IPS DF 19.7 (cell line): ENCODE data around the gene NR6A1.
"Not testable (repeated sequence)": the region's sequence is repeated elsewhere in the genome, so short reads cannot be mapped to it uniquely, and the experiment has no call there.

ENCODE experiments used
- DNase-seq: peaks from one replicate; pipeline ENCODE4 v3.0.0-alpha.2; 2013; ENCODE audit warnings: low read depth, low spot score

NR6A1 gene

DNA sequence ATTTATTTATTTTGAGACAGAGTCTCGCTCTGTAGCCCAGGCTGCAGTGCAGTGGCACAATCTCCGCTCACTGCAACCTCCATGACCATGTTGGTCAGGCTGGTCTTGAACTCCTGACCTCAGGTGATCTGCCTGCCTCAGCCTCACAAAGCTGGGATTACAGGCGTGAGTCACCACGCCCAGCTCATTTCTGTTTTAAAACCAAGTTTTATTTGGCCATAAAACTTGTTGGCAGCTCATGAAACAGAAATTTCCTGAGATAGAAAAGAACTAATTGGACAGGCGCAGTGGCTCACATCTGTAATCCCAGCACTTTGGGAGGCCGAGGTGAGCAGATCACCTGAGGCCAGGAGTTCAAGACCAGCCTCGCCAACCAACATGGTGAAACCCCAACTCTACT lies 155.3 kb downstream of the NR6A1 start:
- DNase-seq = not testable (repeated sequence)

DNA sequence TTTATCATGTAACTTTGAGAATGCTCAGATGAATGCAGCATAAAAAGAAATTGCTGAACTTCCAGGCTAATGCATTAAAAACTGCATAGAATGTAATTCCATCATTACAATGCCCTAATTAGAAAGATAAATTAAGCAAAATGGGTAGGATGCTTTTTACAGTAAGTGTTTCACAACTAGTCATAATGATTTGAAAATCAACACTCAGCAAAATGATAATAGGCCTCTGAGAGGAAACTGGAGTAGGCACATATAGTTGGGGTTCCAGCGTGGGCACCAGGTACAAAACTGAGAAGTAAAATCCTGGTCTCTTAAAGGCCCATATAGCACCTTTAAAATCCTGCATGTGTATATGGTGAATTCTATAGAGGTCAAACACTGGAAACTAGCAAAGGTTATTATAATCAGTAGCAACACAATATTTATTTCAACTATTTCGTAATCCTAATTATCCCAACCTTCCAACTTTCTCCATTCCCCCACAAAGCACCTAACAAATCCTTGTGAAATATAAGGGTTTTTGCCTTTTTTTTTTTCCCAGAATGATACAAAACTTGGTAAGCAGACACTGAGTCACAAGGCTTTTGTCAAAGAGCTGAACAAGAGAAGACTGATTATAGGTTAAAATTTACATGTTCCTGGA lies 155.9 kb downstream of the NR6A1 start:
- no peak for DNase-seq

DNA sequence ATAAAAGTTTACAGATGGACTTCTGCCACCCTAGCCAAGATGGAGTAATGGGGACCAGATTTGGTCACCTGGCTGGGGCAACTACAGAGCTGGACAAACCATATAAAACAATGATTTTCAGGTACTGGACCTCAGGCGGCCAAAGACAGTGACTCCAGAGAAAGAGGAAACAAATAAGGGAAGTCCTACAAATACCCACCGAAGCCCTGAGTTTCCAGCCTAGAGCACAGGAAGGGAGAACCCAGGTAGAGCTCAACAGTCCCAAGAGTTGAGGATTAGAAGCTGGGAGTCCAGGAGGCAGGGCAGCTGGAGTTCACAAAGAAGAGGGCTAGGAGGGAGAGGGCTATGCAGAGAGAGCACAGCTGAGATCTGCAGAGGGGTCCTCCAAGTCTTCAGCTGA lies 157.3 kb downstream of the NR6A1 start:
- no peak for DNase-seq

DNA sequence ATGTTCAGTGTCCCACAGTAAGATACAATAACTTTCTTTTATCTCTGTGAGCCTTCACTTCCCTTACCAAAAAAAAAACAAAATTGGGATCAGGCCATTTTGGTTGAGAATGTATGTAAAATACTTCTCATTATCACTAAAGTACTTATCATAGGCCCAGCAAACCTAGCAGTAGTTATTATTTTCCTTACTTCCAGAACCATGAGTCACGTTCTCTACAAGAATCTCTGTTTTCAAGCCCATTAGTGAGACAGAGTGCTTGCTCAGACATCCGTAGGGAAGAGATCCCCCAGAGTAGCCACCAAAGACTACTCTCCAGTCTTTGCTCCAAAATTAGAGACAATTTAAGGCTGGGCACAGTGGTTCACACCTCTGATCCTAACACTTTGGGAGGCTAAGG lies 160.0 kb downstream of the NR6A1 start:
- DNase-seq = no peak

DNA sequence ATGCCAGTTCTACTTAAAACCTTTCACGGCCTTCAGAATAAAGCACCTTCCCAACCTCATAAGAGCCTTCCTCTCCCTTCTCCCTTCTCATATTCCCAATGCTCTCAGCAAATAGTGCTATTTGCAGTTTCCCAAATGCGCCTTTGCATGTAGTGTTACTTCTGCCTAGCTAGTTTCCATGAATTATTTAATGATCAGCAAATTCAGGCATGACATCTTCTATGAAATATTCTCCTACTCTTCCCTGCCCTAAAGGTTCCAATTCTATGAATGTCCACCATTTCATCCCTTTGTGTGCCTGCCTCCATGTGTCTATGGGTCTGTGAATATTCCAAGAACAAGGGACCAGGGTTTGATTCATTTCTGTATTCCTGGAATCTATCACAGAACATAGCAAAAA lies 165.1 kb downstream of the NR6A1 start:
- DNase-seq = no peak

DNA sequence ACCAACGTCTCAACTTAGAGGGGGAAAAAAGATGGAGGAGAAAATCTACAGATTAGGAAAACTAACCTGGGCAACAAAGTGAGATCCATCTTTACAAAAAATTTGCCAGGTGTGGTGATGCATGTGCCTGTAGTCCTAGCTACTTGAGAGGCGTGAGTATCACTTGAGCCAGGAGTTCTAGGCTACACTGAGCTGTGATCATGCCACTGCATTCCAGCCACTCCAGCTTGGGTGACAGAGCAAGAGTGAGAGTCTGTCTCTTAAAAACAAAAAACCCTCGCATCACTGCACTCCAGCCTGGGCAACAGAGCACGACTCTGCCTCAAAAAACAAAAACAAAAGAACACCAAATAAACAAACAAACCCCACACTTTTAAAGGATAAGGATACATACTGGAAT lies 165.9 kb downstream of the NR6A1 start:
- no peak for DNase-seq

DNA sequence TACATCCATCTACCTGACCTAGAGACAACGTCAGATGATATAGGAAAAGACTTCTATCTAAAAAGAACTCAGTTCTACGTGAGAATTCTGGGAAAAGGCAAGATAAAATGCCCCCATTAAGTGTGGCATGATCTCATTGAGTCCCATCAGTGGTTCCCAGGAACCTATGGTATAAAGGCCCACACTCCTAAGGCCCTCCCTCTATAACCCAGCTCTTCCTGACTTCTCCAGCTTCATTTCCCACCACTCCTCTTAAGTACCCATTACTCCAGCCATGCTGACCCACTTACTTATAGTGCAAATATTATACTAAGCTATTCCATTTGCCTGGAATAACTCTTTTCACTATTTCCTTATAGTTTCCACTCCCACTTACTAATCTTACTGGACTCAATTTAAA lies 168.5 kb downstream of the NR6A1 start:
- no peak for DNase-seq

DNA sequence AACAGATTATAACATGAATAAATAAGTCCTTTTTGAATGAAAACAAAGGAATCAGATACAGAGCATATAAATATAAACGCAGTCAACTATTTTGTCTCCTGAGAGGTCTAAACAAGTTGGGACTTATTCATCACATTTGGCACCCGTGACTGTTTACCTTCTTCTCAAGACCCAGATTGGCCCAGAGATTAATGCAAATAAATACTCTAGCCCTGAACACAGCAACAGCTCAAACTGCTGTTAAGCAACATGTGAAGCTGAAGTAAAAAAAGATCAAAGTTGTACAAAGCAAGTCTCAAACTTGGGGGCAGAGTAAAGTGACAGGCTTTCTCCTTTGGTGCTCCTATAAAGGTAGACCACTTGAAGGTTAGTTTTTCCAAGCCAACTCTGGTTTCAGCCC lies 168.9 kb downstream of the NR6A1 start:
- no peak for DNase-seq

DNA sequence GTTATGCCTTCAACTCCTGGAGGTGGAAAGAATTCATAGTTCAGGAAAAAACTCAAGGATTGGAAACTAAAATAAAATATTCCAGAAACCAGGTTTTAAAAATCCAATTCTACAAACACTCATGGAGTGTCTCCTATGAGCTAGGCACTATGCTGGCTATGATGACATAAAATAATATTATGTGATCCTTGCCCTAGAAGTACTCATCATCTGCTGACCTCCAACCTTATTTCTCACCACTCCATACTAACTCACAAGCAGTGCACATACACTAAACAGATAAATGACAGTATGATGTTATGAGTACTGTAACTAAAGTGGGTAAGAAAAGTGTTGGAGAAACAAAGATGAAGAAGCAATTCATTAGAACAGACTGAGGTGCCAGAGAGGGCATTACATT lies 170.7 kb downstream of the NR6A1 start:
- no peak for DNase-seq

DNA sequence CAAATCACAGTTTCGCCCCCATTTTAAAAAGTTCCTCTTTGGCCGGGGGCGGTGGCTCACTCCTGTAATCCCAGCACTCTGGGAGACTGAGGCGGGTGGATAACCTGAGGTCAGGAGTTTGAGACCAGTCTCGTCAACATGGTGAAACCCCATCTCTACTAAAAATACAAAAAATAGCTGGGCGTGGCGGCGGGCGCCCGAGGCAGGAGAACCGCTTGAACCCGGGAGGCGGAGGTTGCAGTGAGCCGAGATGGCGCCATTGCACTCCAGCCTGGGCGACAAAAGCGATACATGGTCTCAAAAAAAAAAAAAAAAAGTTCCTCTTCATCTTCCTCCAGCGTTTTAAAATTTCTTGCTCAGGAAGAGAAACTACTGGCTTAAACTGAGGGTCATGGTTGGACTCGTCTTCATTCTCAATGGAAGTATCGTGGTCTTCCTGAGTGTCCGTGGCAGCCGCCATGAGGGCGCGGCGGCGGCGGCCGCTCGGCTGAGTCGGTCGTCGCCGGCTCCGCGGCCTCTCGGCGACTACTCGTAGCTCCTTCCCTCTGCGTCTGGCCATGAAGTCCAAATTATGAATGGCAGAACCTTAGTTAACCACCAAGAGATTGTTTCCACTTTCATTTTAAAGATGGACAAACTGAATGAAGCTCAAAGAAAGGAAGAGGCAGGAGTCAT lies 171.9 kb downstream of the NR6A1 start:
- no peak for DNase-seq

DNA sequence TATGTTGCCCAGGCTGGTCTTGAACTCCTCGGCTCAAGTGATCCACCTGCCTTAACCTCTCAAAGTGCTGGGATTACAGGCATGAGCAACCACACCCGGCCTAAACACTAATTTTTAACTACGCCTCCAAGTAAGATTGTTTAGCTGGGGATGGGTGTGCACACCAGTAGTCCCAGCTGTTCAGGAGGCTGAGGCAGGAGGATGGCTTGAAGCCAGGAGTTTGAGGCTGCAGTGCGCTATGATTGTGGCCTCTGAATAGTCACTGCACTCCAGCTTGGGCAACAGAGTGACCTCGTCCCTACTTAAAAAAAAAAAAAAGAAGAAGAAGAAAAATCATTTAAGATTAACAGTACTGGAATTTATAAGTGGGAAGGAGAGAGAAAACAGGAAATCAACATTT lies 173.1 kb downstream of the NR6A1 start:
- no peak for DNase-seq

DNA sequence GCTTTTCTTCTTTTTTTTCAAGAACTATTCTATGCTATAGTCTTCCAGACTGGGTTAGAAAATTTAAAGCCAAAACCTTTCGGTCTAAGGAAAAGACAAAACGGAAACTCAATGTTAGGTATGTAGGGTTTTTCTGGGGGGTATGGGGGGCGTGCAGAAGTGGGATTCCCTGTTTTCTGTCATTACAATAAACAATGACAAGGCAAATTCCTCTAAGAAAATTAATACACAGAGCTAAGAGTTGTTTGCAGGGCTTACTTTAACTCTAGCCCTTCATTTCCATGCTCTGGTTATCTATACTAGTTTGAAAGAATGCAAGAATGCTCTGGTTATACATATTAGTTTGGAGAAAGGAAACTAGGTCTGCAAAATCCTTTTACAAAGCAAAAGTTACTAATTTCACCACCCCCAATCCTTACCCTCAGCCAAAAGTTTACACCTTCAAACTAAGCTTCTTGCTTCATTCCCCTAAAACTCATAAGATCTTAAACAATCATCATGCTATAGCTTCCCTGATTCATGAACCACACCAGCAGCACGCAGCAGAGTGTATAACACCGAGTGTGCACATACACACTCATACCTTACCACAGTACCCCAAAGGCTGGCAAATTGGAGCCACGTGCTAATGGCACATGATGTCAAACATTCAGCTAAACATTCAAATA lies 174.8 kb downstream of the NR6A1 start:
- DNase-seq = no peak

DNA sequence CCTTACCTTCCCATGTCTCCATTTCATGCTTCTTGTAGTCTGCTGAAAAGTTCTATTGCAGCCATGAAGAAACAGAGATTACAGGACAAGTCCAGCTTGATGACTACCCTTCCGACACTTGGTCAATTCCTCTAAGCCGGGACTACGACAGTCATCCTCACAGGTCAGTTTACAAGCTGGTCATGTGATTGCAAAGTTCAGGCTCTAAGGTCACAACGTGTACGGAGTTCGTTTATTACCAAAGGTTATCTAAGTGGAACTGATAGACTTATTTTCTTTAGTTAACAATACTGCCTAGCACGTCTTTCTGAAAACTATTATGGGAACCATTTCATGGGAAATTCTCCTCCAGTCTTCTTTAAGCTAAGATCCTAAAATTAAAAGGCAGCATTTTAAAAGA lies 175.4 kb downstream of the NR6A1 start:
- no peak for DNase-seq

DNA sequence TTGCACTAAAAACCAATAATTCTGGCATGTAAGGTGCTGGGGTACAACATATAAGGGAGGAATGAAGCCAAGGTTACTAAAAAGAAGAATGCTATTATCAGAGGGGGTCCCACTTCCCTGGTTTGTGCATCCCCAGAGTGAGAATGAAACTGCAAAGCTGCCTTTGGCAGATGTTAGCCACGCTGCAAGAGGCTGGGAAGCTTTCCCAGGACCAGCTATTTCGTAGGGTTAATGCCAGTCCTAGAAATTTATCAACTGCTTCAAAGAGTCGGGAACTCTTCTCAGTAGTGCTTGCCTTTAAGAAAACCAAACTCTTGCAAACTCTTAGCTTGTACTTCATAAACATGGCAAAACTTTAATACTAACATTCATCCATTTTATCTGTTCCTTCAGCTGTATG lies 176.4 kb downstream of the NR6A1 start:
- no peak for DNase-seq

DNA sequence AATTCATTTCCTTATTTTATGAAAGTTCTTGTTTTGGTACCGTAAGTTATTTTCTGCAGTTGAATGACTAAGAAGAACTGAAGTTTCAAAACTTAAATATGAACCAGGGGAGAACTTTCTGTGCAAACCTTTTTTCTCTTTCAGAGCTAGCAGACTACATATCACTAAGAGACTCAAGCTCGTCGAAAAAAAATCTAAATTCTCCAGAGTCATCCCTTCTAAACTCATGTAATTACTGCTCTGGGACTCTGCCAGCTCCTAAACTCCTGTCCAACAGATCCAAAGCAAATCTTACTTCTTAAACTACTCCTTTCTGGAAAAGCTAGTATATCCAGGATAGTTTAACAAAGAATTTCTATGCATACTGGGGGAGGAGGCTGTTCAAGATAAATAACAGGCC lies 176.9 kb downstream of the NR6A1 start:
- no peak for DNase-seq

DNA sequence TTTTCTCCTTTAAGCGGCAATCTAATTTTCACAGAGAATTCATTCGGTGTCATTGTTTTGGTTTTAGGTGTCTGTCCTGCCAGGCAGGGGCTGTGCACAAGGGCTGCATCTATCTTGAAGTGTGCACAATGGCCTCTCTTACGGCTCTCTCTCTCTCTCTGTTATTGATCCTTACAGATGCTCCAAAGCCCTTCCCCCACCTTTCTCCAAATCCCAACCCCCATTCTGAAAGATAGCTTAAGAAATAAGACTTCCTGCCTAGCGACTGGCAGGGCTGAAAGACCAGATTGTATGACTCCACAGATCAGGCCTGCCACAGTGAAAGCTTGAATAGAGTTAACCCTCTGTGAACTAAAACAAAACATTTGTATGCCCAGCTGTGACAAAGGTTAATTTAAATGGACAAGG lies 177.5 kb downstream of the NR6A1 start:
- peak; percentile 88 for DNase-seq

DNA sequence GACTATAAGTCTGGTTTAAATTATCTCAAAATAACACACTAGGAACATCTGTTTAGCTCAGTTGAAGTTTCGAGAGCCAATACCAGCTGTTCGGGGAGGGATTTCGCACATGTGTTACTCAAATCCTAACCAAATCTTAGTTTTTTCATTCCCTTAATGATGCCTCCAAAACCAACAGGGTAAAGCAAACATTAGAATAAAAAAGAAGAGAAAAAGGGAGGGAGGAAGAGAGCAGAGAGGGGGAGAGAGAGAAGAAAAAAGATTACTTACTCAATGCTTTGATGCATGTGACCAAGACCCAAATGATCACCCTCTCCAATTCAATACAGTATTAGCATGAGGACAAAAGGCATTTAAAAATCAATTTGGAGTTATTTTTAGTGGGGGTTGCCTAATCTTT lies 177.9 kb downstream of the NR6A1 start:
- DNase-seq = no peak

DNA sequence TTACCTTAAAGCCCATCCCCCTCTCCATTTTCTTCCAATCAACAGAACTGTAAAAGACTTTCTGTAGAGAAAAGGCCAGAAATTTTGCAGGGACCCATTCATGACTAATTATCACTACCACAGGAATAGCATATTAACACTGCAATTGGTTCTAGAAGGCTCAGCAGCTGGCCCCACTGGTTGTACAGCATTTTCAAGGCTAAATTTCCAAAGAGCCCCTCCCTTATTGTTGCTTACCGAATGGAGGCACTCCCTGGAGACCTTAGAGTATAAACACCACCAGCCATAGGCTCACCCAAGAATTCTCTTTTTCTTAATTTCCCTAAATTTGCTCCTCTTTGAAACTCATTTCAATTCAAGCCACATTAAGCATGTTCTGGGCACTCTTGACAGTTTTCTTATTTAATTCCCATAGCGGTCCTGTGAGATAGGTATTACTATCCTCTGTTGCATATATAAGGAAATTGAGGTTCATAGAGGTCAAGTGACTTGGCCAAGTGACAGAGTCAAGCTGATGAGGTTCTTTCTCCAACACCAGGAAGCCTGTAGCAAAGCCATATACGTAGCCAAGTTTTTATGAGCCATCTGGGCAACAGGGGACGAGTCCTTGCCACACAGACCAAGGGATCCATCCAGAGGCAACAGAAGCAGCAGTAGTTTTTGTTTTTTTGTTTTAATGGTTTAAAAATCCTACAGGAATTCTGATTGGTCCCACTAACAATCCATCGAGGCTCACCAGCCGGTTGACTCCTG lies 180.0 kb downstream of the NR6A1 start:
- no peak for DNase-seq

DNA sequence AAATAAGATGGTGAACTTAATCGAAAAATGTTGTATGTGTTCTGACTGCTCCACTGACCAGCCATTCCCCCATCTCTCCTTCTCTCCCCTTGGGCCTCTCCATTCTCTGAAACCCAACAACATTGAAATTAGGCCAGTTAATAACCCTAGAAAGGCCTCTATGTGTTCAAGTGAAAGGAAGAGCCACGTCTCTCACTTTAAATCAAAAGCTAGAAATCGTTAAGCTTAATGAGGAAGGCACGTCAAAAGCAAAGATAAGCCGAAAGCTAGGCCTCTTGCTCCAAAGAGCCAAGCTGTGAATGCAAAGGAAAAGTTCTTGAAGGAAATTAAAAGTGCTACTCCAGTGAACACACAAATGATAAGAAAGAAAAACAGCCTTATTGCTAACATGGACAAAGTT lies 186.5 kb downstream of the NR6A1 start:
- no peak for DNase-seq

DNA sequence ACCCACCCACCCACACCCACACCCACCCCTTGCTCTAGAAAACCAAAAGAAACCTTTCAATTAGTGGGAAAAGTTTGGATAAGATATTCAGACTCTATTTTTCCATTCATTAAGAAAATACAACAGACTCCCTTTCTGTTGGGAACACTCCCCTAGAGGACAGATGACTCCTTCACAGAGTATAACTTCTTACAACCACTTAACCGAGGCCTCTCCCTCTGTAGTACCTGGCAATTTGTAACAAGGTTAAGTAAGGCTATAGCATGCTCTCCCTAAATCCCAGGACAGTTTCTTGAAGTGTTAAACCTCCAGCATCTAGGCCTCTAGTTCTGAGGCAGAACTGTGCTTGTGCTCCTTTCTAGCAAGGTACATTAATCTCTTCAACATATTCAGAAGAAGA lies 188.0 kb downstream of the NR6A1 start:
- DNase-seq = no peak

DNA sequence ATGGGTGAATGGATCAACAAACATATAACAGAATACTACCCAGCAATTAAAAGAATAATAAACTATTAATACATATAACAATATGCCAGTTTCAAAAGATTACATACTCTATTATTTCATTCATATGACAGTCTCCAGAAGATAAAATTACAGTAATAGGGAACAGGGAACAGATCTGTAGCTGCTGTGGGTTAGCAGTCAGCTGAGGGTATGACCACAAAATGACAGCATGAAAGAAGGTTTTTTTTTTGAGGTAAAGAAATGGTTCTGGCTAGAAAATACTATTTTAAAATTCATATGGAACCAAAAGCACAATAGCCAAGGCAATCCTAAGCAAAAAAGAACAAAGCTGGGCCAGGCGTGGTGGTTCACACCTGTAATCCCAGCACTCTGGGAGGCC lies 190.9 kb downstream of the NR6A1 start:
- DNase-seq = no peak

DNA sequence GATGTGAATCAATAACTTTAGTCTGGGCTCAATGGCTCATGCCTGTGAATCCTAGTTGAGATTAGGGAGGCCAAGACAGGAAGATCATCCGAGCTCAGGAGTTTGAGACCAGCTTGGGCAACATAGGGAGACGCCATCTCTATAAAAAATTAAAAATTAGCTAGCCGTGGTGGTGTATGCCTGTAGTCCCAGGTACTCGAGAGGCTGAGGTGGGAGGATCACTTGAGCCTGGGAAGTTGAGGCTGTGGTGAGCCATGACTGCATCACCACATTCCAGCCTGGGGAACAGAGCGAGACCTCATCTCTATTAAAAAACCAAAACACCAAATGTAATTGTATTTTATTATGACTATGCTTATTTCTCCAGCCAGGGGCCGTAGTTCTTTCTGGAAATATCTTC lies 194.4 kb downstream of the NR6A1 start:
- DNase-seq = no peak
